Spleen (tissue), 11 donors: Measurements from ENCODE around the gene KLB. TPM values are rescaled to one million over a fixed set of nuclear protein-coding genes. Genes with fewer than 3 reads are reported as not detected.

Experiments used
- DNase-seq: peaks from one replicate; pipeline ENCODE4 v3.0.0-alpha.2; 2020
- H3K27ac ChIP-seq, 8 donors: fragments of 200-600 bp; sonication (generic) in 7 of 8; 1 replicate in 4 of 8; 2 replicates in 4 of 8; pipeline versions ENCODE4 v1.5.0 to v1.8.0; 2016 to 2021; ENCODE audit warnings: inconsistent platforms in 4 of 8, mild to moderate bottlenecking in 4 of 8, moderate library complexity in 1 of 8
- H3K27me3 ChIP-seq, 7 donors: fragments of 200-600 bp; sonication (generic) in 6 of 7; replicated peaks in 1 of 7; 1 replicate in 4 of 7; 2 replicates in 3 of 7; pipeline versions ENCODE4 v1.5.0 to v1.8.0; 2016 to 2021; ENCODE audit warnings: inconsistent platforms in 3 of 7, mild to moderate bottlenecking in 1 of 7
- H3K36me3 ChIP-seq, 6 donors: fragments of 200-600 bp; sonication (generic) in 5 of 6; 1 replicate in 4 of 6; 2 replicates in 2 of 6; pipeline versions ENCODE4 v1.5.0 to v1.8.0; 2016 to 2021; ENCODE audit warnings: inconsistent platforms in 2 of 6
- H3K4me1 ChIP-seq, 6 donors: fragments of 200-600 bp; sonication (generic) in 5 of 6; 1 replicate in 3 of 6; 2 replicates in 3 of 6; pipeline versions ENCODE4 v1.5.0 to v1.8.0; 2016 to 2021; ENCODE audit warnings: inconsistent platforms in 3 of 6
- H3K4me3 ChIP-seq, 8 donors: fragments of 200-600 bp; sonication (generic) in 7 of 8; 1 replicate in 4 of 8; 2 replicates in 4 of 8; pipeline versions ENCODE4 v1.5.0 to v1.8.0; 2016 to 2021; ENCODE audit warnings: inconsistent platforms in 4 of 8, mild to moderate bottlenecking in 4 of 8, moderate library complexity in 2 of 8
- H3K9me3 ChIP-seq, 8 donors: fragments of 200-600 bp; sonication (generic) in 7 of 8; 1 replicate in 4 of 8; 2 replicates in 4 of 8; pipeline versions ENCODE4 v1.5.0 to v1.8.0; 2016 to 2021; ENCODE audit warnings: inconsistent platforms in 4 of 8
- CTCF ChIP-seq, 11 experiments: fragments of 200-600 bp in 7 of 11; fragments of 450-650 bp in 4 of 11; sonication (generic) in 4 of 11; IDR thresholded peaks in 8 of 11; conservative IDR thresholded peaks in 3 of 11; 1 replicate in 7 of 11; 2 replicates in 4 of 11; pipeline versions ENCODE4 v1.4.0 to v1.8.0; 2016 to 2021; ENCODE audit warnings: antibody characterized with exemption in 11 of 11, inconsistent platforms in 4 of 11, mild to moderate bottlenecking in 1 of 11
- POLR2A ChIP-seq, 3 donors: fragments of 450-650 bp; IDR thresholded peaks; one replicate each; pipeline ENCODE4 v1.5.1; 2017; ENCODE audit warnings: antibody characterized with exemption in 3 of 3, mild to moderate bottlenecking in 1 of 3
- POLR2AphosphoS5 ChIP-seq, 3 donors: sonication (generic); formaldehyde crosslinking; IDR thresholded peaks; one replicate each; pipeline ENCODE4 v1.5.1; 2017; ENCODE audit warnings: antibody characterized with exemption in 3 of 3
- WGBS, 5 donors: extraction: QIAGEN DNeasy Blood & Tissue Kit in 3 of 5; methylation state at CpG; one replicate each; pipeline versions ENCODE4 v1.1.5 to v1.1.7; 2013 to 2018; 5-methylcytosine and 5-hydroxymethylcytosine counted together
- intact Hi-C: fragments of 100-400 bp; cut with DNase I; formaldehyde crosslinking; loops from one replicate; pipeline ENCODE4 v1.15.0; 2023; ENCODE audit warnings: low total_unique reads
- polyA plus RNA-seq, 3 donors: library from polyadenylated mRNA; stranded (reverse); fragments of 200-250 nt; gene quantifications; one replicate each; pipeline ENCODE4 v1.2.1, GENCODE V29; 2013
- total RNA-seq, 7 donors: library from RNA; depleted of rRNA in 3 of 7; stranded (reverse); fragments of >200 nt in 3 of 7; fragmentation: NEBNext Ultra II Directional in 4 of 7; extraction: Animal tissue kit (Norgen Biotek cat#: 25700) in 4 of 7; gene quantifications; one replicate each; pipeline versions ENCODE4 v1.1.0 to v1.2.1, GENCODE V29; 2016 to 2021
- donor health status: healthy with polysubstance abuse.
- donor health status: DM: no; HTN: no; CAD: no; lungs with moderate emphysema.
- donor health status: DM: no; HTN: no; CAD: no.
- donor health status: Bipolar disorder and iron deficiency.
- donor health status: healthy.
- donor health status: DM: no; HTN: no; CAD: no.
- donor health status: DM: yes; HTN: yes; CAD: no.

The KLB gene
- total and polyA plus RNA-seq, 10 donors = 0.03 TPM; not detected in 9

GRCh38 chr4:39466747-39467146 is 60.0 kb downstream of the KLB start:
- no peaks in the 10 kb centered on the region for H3K9me3 ChIP-seq
- H3K4me3 ChIP-seq = no peak overlapping the region
- intact Hi-C loops = loop anchor here (5.0 kb wide), 1 partner anchor 511 kb away; the partner anchor contains the start of gene PDS5A
- TF ChIP-seq CTCF (IDR thresholded peaks at IDR 0.05 in 8 of 11, conservative IDR thresholded peaks at IDR 0.05 in 3 of 11) (no peak), POLR2AphosphoS5 (IDR thresholded peaks at IDR 0.05) (no peak), POLR2A (IDR thresholded peaks at IDR 0.05) (no peak)
- no peaks in the 10 kb centered on the region for H3K27me3 ChIP-seq
- peaks cover 0 to 77% (median 34%) of the 10 kb centered on the region in 6 donors for H3K36me3 ChIP-seq
- H3K4me1 ChIP-seq = peaks cover 0 to 13% (median 8%) of the 10 kb centered on the region in 6 donors
- no peak overlapping the region for H3K27ac ChIP-seq
- no peak for DNase-seq
- WGBS, 5 donors = 67 to 87% (median 73%) methylated on average over 4 of the region's 4 CpGs

- 91 to 98% (median 95%) methylated on average over 4 of the region's 4 CpGs for WGBS, 5 donors
- Histone ChIP-seq H3K27ac (no peak overlapping the region), H3K4me1 (peaks cover 0 to 13% (median 8%) of the 10 kb centered on the region in 6 donors), H3K36me3 (peaks cover 0 to 77% (median 38%) of the 10 kb centered on the region in 6 donors), H3K4me3 (no peak overlapping the region), H3K27me3 (no peaks in the 10 kb centered on the region), H3K9me3 (no peaks in the 10 kb centered on the region)
- TF ChIP-seq CTCF (IDR thresholded peaks at IDR 0.05 in 8 of 11, conservative IDR thresholded peaks at IDR 0.05 in 3 of 11) (no peak), POLR2AphosphoS5 (IDR thresholded peaks at IDR 0.05) (no peak)
- intact Hi-C loops = loop anchor here (5.0 kb wide), 1 partner anchor 510 kb away; the partner anchor contains the start of gene PDS5A
- no peak for DNase-seq
Observed at GRCh38 chr4:39467464-39467863, 60.7 kb downstream of the KLB start.

- intact Hi-C loops = loop anchor here (5.0 kb wide), 1 partner anchor 508 kb away; the partner anchor contains the start of gene PDS5A
- H3K9me3 ChIP-seq = no peaks in the 10 kb centered on the region
- H3K36me3 ChIP-seq = peaks cover 0 to 75% (median 29%) of the 10 kb centered on the region in 6 donors
- TF ChIP-seq CTCF (IDR thresholded peaks at IDR 0.05 in 8 of 11, conservative IDR thresholded peaks at IDR 0.05 in 3 of 11) (peak; percentile 61 to 87 (median 82)), POLR2AphosphoS5 (IDR thresholded peaks at IDR 0.05) (no peak)
- no peaks in the 10 kb centered on the region for H3K27me3 ChIP-seq
- 54 to 68% (median 63%) methylated on average over 4 of the region's 4 CpGs for WGBS, 5 donors
- H3K4me1 ChIP-seq = peaks cover 0 to 13% (median 8%) of the 10 kb centered on the region in 6 donors
- no peak for DNase-seq
- peak overlapping the region in 7 of 8 donors; percentile 3 to 64 (median 51) for H3K27ac ChIP-seq
- no peak overlapping the region for H3K4me3 ChIP-seq
Observed at GRCh38 chr4:39469429-39470077, 62.8 kb downstream of the KLB start.

GRCh38 chr4:39470402-39470801 is 63.7 kb downstream of the KLB start:
- peaks cover 0 to 13% (median 8%) of the 10 kb centered on the region in 6 donors for H3K4me1 ChIP-seq
- no peaks in the 10 kb centered on the region for H3K9me3 ChIP-seq
- H3K36me3 ChIP-seq = peaks cover 0 to 74% (median 25%) of the 10 kb centered on the region in 6 donors
- H3K4me3 ChIP-seq = no peak overlapping the region
- intact Hi-C loops = no loop called here
- no peak for TF ChIP-seq POLR2A (IDR thresholded peaks at IDR 0.05)
- no peak for TF ChIP-seq CTCF (IDR thresholded peaks at IDR 0.05 in 8 of 11, conservative IDR thresholded peaks at IDR 0.05 in 3 of 11)
- TF ChIP-seq POLR2AphosphoS5 (IDR thresholded peaks at IDR 0.05) = no peak
- no peaks in the 10 kb centered on the region for H3K27me3 ChIP-seq
- peak overlapping the region in 3 of 8 donors; percentile 62 to 64 (median 63) for H3K27ac ChIP-seq
- no peak for DNase-seq
- WGBS, 5 donors = 89 to 100% (median 96%) methylated on average over 1 of the region's 1 CpG
